ENCODE data around the gene CTF1. TPM values are rescaled to one million over a fixed set of nuclear protein-coding genes. Genes with fewer than 3 reads are reported as not detected.

The CTF1 gene, protein sequence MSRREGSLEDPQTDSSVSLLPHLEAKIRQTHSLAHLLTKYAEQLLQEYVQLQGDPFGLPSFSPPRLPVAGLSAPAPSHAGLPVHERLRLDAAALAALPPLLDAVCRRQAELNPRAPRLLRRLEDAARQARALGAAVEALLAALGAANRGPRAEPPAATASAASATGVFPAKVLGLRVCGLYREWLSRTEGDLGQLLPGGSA
- total RNA-seq, result 1 to 10 TPM; 2.3 to 5.6 (median 3.2) TPM

DNA sequence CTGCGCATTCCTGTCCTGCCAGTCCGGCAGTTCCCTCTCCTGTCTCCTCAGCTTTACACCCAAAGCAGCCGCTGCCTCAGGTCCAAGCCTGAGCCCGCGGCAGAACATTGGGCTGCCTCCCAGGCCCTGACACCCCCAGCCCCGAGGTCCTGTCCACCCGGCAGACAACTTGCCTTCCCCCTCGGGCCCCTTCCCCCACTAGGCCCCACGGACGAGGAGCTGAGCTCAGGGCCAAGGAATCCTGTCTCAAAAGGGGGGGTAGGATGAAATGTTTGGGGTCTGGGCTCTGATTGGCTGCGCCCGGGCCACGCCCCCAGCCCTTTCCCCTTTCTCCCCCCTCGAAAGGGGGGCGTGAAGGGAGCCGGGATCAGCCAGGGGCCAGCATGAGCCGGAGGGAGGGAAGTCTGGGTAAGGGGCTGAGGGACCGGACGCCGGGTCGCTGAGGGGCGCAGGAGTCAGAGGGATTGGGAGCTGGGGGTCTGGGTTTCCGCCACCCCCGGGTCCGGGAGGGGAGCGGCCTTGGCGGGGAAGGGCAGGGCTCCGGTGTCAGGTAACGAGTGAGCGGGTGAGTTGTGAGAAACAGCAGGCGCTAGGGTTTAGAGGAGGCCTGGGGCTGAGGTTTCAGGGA is at the start of gene CTF1:
CTF1 (plus strand) TSS at position 354 of the 628 bp plus-strand sequence; CDS start at position 384, 30 bp downstream.
- peak; percentile 48 to 72 for DNase-seq
- H3K4me3 ChIP-seq, result peak within 1 kb of the TSS; percentile 60 to 87 (median 72)
- peak in 1 of 2 donors; percentile 54 for TF ChIP-seq POLR2A (IDR thresholded peaks at IDR 0.05)
- TF ChIP-seq, protein P1, sequence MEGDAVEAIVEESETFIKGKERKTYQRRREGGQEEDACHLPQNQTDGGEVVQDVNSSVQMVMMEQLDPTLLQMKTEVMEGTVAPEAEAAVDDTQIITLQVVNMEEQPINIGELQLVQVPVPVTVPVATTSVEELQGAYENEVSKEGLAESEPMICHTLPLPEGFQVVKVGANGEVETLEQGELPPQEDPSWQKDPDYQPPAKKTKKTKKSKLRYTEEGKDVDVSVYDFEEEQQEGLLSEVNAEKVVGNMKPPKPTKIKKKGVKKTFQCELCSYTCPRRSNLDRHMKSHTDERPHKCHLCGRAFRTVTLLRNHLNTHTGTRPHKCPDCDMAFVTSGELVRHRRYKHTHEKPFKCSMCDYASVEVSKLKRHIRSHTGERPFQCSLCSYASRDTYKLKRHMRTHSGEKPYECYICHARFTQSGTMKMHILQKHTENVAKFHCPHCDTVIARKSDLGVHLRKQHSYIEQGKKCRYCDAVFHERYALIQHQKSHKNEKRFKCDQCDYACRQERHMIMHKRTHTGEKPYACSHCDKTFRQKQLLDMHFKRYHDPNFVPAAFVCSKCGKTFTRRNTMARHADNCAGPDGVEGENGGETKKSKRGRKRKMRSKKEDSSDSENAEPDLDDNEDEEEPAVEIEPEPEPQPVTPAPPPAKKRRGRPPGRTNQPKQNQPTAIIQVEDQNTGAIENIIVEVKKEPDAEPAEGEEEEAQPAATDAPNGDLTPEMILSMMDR (IDR thresholded peaks at IDR 0.05 in 4 of 5, conservative IDR thresholded peaks at IDR 0.05 in 1 of 5), result no peak
- H3K9me3 ChIP-seq, result no peaks in the 10 kb centered on the region
- H3K27ac ChIP-seq, result peak within 1 kb of the TSS; percentile 93 to 100 (median 96)
- H3K27me3 ChIP-seq, result no peaks in the 10 kb centered on the region
- ATAC-seq, result peak; percentile 61 to 67
- H3K4me1 ChIP-seq, result peaks cover 35 to 41% of the 10 kb centered on the region in 2 donors
- in situ Hi-C loops (cut with MboI; ENCODE audit: low sequenced_read_pairs in 4 of 4), result no loop called here
- intact Hi-C loops (cut with DNase I; ENCODE audit: low total_unique reads), result no loop called here
- H3K36me3 ChIP-seq, result peaks cover 0 to 6% of the 10 kb centered on the region in 2 donors

- H3K27me3 ChIP-seq, result no peaks in the 10 kb centered on the region
- no peak overlapping the region for H3K4me3 ChIP-seq
- in situ Hi-C loops (cut with MboI; ENCODE audit: low sequenced_read_pairs in 4 of 4) (loop anchor here in 3 of 4 donors (5.0 to 25.0 kb wide), 3 partner anchors 60 to 1015 kb away; partner anchors contain the start of gene ZNF267 (in 2 of the 3)), intact Hi-C loops (cut with DNase I; ENCODE audit: low total_unique reads) (loop anchor here (10.0 kb wide), 1 partner anchor 1018 kb away; no protein-coding TSS in a partner anchor)
- TF ChIP-seq, protein P1 (IDR thresholded peaks at IDR 0.05 in 4 of 5, conservative IDR thresholded peaks at IDR 0.05 in 1 of 5), result no peak
- TF ChIP-seq POLR2A (IDR thresholded peaks at IDR 0.05), result no peak
- DNase-seq (no peak), ATAC-seq (no peak)
- peaks cover 6 to 13% of the 10 kb centered on the region in 2 donors for H3K4me1 ChIP-seq
- no peaks in the 10 kb centered on the region for H3K9me3 ChIP-seq
- H3K27ac ChIP-seq, result no peak overlapping the region
- no peaks in the 10 kb centered on the region for H3K36me3 ChIP-seq
Observed at GRCh38 chr16:30846649-30847402, 49.6 kb upstream of the CTF1 start.

DNA sequence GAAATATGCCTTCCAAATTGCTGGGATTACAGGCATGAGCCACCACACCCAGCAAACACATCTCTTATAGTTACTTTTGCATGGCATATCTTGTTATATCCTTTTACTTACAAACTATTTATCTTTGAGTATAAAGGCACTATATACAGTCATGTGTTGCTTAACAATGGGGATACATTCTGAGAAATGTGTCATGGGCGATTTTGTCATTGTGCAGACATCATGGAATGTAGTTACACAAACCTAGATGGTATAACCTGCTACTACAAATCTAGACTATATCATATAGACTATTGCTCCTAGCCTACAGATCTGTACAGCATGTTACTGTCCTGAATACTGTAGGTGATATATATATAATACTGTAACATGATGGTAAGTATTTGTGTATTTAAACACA is 46.2 kb upstream of the CTF1 start:
- Histone ChIP-seq H3K4me1 (peaks cover 6 to 9% of the 10 kb centered on the region in 2 donors), H3K4me3 (no peak overlapping the region), H3K27me3 (no peaks in the 10 kb centered on the region), H3K36me3 (no peaks in the 10 kb centered on the region), H3K27ac (no peak overlapping the region), H3K9me3 (no peaks in the 10 kb centered on the region)
- in situ Hi-C loops (cut with MboI; ENCODE audit: low sequenced_read_pairs in 4 of 4) (no loop called here), intact Hi-C loops (cut with DNase I; ENCODE audit: low total_unique reads) (no loop called here)
- TF ChIP-seq POLR2A (IDR thresholded peaks at IDR 0.05), result no peak
- TF ChIP-seq, protein P1 (IDR thresholded peaks at IDR 0.05 in 4 of 5, conservative IDR thresholded peaks at IDR 0.05 in 1 of 5), result no peak
- no peak for DNase-seq
- no peak for ATAC-seq

GRCh38 chr16:30853758-30854157 is 42.7 kb upstream of the CTF1 start:
- ATAC-seq (no peak), DNase-seq (no peak)
- in situ Hi-C loops (cut with MboI; ENCODE audit: low sequenced_read_pairs in 4 of 4), result no loop called here
- Histone ChIP-seq H3K9me3 (no peaks in the 10 kb centered on the region), H3K4me3 (no peak overlapping the region), H3K27me3 (no peaks in the 10 kb centered on the region), H3K4me1 (peaks cover 8 to 10% of the 10 kb centered on the region in 2 donors), H3K27ac (no peak overlapping the region), H3K36me3 (no peaks in the 10 kb centered on the region)
- intact Hi-C loops (cut with DNase I; ENCODE audit: low total_unique reads), result no loop called here
- no peak for TF ChIP-seq POLR2A (IDR thresholded peaks at IDR 0.05)
- TF ChIP-seq, protein P1 (IDR thresholded peaks at IDR 0.05 in 4 of 5, conservative IDR thresholded peaks at IDR 0.05 in 1 of 5), result no peak

Measured in gastrocnemius medialis (tissue), 4 donors.